Neural crest cell (in vitro differentiated cells): ENCODE data around the gene AGBL1. TPM values are rescaled to one million over a fixed set of nuclear protein-coding genes. Genes with fewer than 3 reads are reported as not detected.

Experiments used
- DNase-seq: peaks from one replicate; pipeline ENCODE4 v3.0.0; 2021; ENCODE audit warnings: low read depth, mixed read lengths, low spot score
- H3K27ac Mint-ChIP-seq: one replicate; pipeline ENCODE4 v1.8.0; 2021; ENCODE audit warnings: mild to moderate bottlenecking, mixed read lengths; ENCODE audit not compliant: unreplicated experiment
- H3K27me3 Mint-ChIP-seq: 2 replicates; pipeline ENCODE4 v1.8.0; 2021; ENCODE audit warnings: low read depth, mild to moderate bottlenecking, mixed read lengths
- H3K36me3 Mint-ChIP-seq: 2 replicates; pipeline ENCODE4 v1.8.0; 2021; ENCODE audit warnings: low read depth, mild to moderate bottlenecking, mixed read lengths
- H3K4me1 Mint-ChIP-seq: 2 replicates; pipeline ENCODE4 v1.8.0; 2021; ENCODE audit warnings: mixed read lengths
- H3K4me3 Mint-ChIP-seq: one replicate; pipeline ENCODE4 v1.8.0; 2021; ENCODE audit warnings: mild to moderate bottlenecking, mixed read lengths
- H3K9me3 Mint-ChIP-seq: 2 replicates; pipeline ENCODE4 v1.8.0; 2021; ENCODE audit warnings: mixed read lengths
- total RNA-seq: library from RNA; stranded (reverse); gene quantifications from 2 replicates; pipeline ENCODE4 v1.2.1, GENCODE V29; 2021
- TF ChIP-seq, protein P1 (sequence below): fragments of 200-600 bp; sonication (generic); conservative IDR thresholded peaks from 2 replicates; pipeline ENCODE4 v1.5.0; 2021; ENCODE audit warnings: antibody characterized with exemption, mild to moderate bottlenecking

The AGBL1 gene
- total RNA-seq, 1 donor from 2014 or later: 0.05 TPM

DNA sequence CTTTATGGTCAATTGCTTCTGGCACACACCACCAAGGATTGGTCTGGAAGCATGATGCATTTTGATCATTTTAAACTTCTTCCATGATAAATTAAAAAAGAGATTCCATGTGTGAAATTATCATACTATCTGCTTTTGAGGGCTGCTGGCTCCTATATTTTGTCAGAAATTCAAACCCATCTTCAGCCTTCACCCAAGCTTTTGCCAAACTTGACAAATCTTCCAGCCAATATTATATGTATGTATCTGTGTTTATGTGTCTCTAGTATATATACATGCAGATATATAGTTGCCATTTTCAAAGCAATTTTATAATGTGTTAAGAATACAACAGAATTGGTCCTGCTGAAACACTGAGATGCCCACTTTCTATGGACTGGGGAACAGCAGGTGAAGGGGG, 275.7 kb downstream of the AGBL1 start:
- Mint-ChIP-seq H3K27ac (no peak overlapping the region), H3K4me1 (no peaks in the 10 kb centered on the region), H3K36me3 (no peaks in the 10 kb centered on the region), H3K4me3 (no peak overlapping the region), H3K27me3 (no peaks in the 10 kb centered on the region), H3K9me3 (peaks cover 3% of the 10 kb centered on the region)
- TF ChIP-seq, protein P1, sequence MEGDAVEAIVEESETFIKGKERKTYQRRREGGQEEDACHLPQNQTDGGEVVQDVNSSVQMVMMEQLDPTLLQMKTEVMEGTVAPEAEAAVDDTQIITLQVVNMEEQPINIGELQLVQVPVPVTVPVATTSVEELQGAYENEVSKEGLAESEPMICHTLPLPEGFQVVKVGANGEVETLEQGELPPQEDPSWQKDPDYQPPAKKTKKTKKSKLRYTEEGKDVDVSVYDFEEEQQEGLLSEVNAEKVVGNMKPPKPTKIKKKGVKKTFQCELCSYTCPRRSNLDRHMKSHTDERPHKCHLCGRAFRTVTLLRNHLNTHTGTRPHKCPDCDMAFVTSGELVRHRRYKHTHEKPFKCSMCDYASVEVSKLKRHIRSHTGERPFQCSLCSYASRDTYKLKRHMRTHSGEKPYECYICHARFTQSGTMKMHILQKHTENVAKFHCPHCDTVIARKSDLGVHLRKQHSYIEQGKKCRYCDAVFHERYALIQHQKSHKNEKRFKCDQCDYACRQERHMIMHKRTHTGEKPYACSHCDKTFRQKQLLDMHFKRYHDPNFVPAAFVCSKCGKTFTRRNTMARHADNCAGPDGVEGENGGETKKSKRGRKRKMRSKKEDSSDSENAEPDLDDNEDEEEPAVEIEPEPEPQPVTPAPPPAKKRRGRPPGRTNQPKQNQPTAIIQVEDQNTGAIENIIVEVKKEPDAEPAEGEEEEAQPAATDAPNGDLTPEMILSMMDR: no peak
- DNase-seq: no peak

DNA sequence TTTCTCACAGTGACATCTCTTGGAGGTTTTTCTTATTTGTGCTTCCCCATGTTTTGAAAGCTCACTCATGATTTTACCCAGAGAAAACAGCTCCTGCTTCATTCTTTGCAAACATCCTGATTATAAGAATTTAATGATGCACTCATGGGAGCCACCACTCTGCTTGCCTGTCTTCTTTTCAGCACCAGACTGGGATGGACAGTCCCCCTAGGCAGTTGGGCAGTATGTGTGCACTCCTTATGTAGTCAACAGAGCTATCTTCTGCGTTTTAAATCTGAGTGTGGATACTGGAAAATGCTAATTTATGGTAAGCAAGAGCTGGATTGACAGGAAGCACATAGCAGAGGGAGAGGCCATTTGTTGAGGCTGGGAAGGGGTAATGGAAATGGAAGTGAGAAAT, 276.1 kb downstream of the AGBL1 start:
- Mint-ChIP-seq H3K27me3 (no peaks in the 10 kb centered on the region), H3K36me3 (no peaks in the 10 kb centered on the region), H3K9me3 (peaks cover 3% of the 10 kb centered on the region), H3K4me1 (no peaks in the 10 kb centered on the region), H3K27ac (no peak overlapping the region), H3K4me3 (no peak overlapping the region)
- TF ChIP-seq, protein P1: no peak
- no peak for DNase-seq

DNA sequence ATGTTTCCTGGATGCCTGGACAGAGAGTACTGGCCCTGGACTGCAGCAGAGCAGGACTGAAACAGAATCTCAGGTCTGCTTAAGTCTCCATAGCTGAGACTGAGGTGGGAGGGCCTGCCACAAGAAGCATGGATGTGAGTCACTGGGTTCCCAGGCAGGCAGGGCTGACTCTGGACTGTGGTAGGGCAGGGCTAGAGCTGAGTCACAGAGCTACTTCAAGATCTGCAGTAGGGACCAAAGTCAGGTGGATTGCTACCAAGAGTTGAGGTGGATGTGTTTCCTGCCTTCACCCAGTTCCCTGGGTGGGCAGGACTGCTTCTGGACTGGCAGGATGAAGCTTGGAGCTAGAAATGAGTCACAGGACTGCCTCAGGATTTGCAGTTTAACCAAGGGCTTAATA, 282.9 kb downstream of the AGBL1 start:
- H3K9me3 Mint-ChIP-seq: peaks cover 6% of the 10 kb centered on the region
- TF ChIP-seq, protein P1: no peak
- H3K27ac Mint-ChIP-seq: no peak overlapping the region
- no peaks in the 10 kb centered on the region for H3K4me1 Mint-ChIP-seq
- H3K27me3 Mint-ChIP-seq: no peaks in the 10 kb centered on the region
- no peaks in the 10 kb centered on the region for H3K36me3 Mint-ChIP-seq
- no peak overlapping the region for H3K4me3 Mint-ChIP-seq
- no peak for DNase-seq

DNA sequence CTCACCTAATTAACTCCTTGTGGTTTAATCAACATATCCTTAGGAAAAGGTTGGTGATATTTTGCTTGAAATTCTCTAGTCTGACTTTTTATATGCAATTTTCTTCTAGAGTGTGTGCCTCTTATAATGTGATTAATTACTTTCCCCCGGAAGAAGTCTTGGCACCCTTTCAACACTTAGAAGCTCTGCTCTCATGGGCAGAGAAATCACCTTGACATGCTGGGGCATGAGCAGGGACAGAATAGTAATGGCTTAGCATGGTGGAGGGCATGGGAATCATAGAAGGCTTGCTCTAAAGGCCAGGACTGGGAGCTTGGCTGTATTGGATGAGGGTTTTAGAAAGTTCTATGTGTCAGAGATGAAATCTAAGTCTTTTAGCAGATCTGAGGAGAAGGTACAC, 293.5 kb downstream of the AGBL1 start:
- Mint-ChIP-seq H3K27ac (no peak overlapping the region), H3K27me3 (peaks cover 8% of the 10 kb centered on the region), H3K4me3 (no peak overlapping the region), H3K36me3 (no peaks in the 10 kb centered on the region), H3K4me1 (no peaks in the 10 kb centered on the region), H3K9me3 (peaks cover 8% of the 10 kb centered on the region)
- TF ChIP-seq, protein P1: no peak
- DNase-seq: no peak

DNA sequence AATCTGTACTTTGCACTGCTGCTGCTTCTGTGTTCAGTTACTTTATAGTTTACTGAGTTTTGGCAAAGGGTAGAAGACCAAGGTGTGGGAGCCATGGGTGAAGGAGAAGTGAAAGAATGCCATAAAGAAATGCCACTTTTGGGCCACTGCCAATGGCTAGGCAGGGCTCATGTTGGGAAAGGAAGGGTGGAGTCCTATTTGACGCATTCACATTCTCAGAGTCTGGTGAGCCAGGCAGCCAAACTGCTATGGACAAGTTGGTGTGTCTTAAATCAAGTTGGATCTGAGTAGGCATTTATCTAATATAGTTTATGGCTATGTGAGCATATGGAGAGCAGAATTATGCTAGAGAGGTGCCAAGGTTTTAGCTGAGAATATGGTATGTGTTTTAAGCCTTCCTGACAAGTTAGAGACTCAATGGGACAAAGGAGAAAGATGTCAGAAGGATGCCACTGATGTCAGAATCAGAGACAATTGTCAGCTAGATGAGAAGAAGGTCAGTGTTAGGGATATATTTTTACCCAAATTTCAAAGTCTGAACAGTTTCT, 296.1 kb downstream of the AGBL1 start:
- TF ChIP-seq, protein P1: no peak
- H3K4me3 Mint-ChIP-seq: no peak overlapping the region
- H3K27ac Mint-ChIP-seq: no peak overlapping the region
- no peaks in the 10 kb centered on the region for H3K36me3 Mint-ChIP-seq
- peaks cover 8% of the 10 kb centered on the region for H3K27me3 Mint-ChIP-seq
- H3K4me1 Mint-ChIP-seq: no peaks in the 10 kb centered on the region
- H3K9me3 Mint-ChIP-seq: peaks cover 3% of the 10 kb centered on the region
- DNase-seq: no peak
